ENCODE data around the gene KRT12. TPM values are rescaled to one million over a fixed set of nuclear protein-coding genes. Genes with fewer than 3 reads are reported as not detected.

Gene KRT12
- total RNA-seq, 3 donors from 2014 or later (not counting 1 experiment from before 2014, with no cell fraction given): not detected

DNA sequence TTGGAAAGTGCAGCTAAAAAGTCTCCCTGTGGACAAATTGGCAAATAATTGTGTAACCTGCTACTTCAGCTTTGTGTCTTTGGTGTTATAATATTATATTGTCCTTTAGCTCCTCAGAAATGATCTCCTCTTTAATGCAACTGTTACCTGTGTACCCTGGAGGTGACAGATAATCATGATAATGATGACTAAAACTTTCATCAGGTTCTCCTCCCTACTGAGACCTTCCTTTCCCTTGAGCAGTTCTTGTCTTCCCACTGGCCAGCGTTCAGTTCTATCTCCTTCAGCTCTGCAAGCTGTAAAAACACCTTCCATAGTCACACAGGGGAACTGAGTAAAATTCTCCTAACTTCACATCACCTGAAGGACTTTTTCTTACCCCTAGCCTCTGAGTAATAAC, 14.7 kb downstream of the KRT12 start:
- H3K27me3 Mint-ChIP-seq (ENCODE audit: low read depth in 2 of 2): peaks cover 30 to 42% of the 10 kb centered on the region in 2 donors
- no peaks in the 10 kb centered on the region for H3K4me1 Mint-ChIP-seq
- H3K4me1 ChIP-seq (ENCODE audit: control insufficient read depth, insufficient read depth, low read length): no peaks in the 10 kb centered on the region
- no peak overlapping the region for H3K4me3 ChIP-seq (ENCODE audit: low read length)
- no peaks in the 10 kb centered on the region for H3K36me3 Mint-ChIP-seq
- no peaks in the 10 kb centered on the region for H3K36me3 ChIP-seq (ENCODE audit: control insufficient read depth, insufficient read depth, low read length)
- H3K9me3 ChIP-seq (ENCODE audit: control insufficient read depth, insufficient read depth, low read length): no peaks in the 10 kb centered on the region
- H3K27ac ChIP-seq (ENCODE audit: low read length): no peak overlapping the region
- H3K27me3 ChIP-seq (ENCODE audit: control insufficient read depth, insufficient read depth, low read length): peaks cover 9% of the 10 kb centered on the region
- H3K4me3 Mint-ChIP-seq: no peak overlapping the region
- intact Hi-C loops (cut with micrococcal nuclease): no loop called here
- H3K27ac Mint-ChIP-seq: no peak overlapping the region
- DNase-seq: no peak
- 65% methylated on average over 1 of the region's 1 CpG for WGBS (ENCODE audit: insufficient coverage)
- no peaks in the 10 kb centered on the region for H3K9me3 Mint-ChIP-seq
- no peak for ATAC-seq
- TF ChIP-seq CTCF (IDR thresholded peaks at IDR 0.05): no peak

GRCh38 chr17:40850293-40850972, 16.6 kb downstream of the KRT12 start:
- Mint-ChIP-seq H3K9me3 (no peaks in the 10 kb centered on the region), H3K27ac (no peak overlapping the region), H3K27me3 (ENCODE audit: low read depth in 2 of 2) (peaks cover 36 to 50% of the 10 kb centered on the region in 2 donors), H3K4me1 (no peaks in the 10 kb centered on the region), H3K4me3 (no peak overlapping the region), H3K36me3 (no peaks in the 10 kb centered on the region)
- Histone ChIP-seq H3K4me3 (ENCODE audit: low read length) (no peak overlapping the region), H3K27ac (ENCODE audit: low read length) (no peak overlapping the region), H3K27me3 (ENCODE audit: control insufficient read depth, insufficient read depth, low read length) (peaks cover 9% of the 10 kb centered on the region), H3K4me1 (ENCODE audit: control insufficient read depth, insufficient read depth, low read length) (no peaks in the 10 kb centered on the region), H3K9me3 (ENCODE audit: control insufficient read depth, insufficient read depth, low read length) (no peaks in the 10 kb centered on the region), H3K36me3 (ENCODE audit: control insufficient read depth, insufficient read depth, low read length) (no peaks in the 10 kb centered on the region)
- DNase-seq (no peak), ATAC-seq (no peak)
- intact Hi-C loops (cut with micrococcal nuclease): no loop called here
- 100% methylated on average over 1 of the region's 3 CpGs for WGBS (ENCODE audit: insufficient coverage)
- no peak for TF ChIP-seq CTCF (IDR thresholded peaks at IDR 0.05)

GRCh38 chr17:40849723-40850122, 17.3 kb downstream of the KRT12 start:
- no peaks in the 10 kb centered on the region for H3K36me3 Mint-ChIP-seq
- intact Hi-C loops (cut with micrococcal nuclease): no loop called here
- no peaks in the 10 kb centered on the region for H3K4me1 Mint-ChIP-seq
- no peak overlapping the region for H3K27ac Mint-ChIP-seq
- H3K9me3 Mint-ChIP-seq: no peaks in the 10 kb centered on the region
- Histone ChIP-seq H3K27me3 (ENCODE audit: control insufficient read depth, insufficient read depth, low read length) (peaks cover 9% of the 10 kb centered on the region), H3K36me3 (ENCODE audit: control insufficient read depth, insufficient read depth, low read length) (no peaks in the 10 kb centered on the region), H3K4me1 (ENCODE audit: control insufficient read depth, insufficient read depth, low read length) (no peaks in the 10 kb centered on the region), H3K27ac (ENCODE audit: low read length) (no peak overlapping the region), H3K9me3 (ENCODE audit: control insufficient read depth, insufficient read depth, low read length) (no peaks in the 10 kb centered on the region), H3K4me3 (ENCODE audit: low read length) (no peak overlapping the region)
- ATAC-seq (no peak), DNase-seq (no peak)
- H3K4me3 Mint-ChIP-seq: no peak overlapping the region
- TF ChIP-seq CTCF (IDR thresholded peaks at IDR 0.05): no peak
- peaks cover 41 to 57% of the 10 kb centered on the region in 2 donors for H3K27me3 Mint-ChIP-seq (ENCODE audit: low read depth in 2 of 2)
- WGBS (ENCODE audit: insufficient coverage): 100% methylated on average over 2 of the region's 4 CpGs

Measured in natural killer cell (primary cell).